ENCODE results near the gene CD4.

The CD4 gene

GRCh38 chr12:6747216-6747615, 42.1 kb upstream of the CD4 start:
- Histone ChIP-seq H3K27ac (ENCODE audit: poor library complexity, severe bottlenecking) (peak overlapping the region; percentile 73), H3K4me1 (ENCODE audit: insufficient read depth, poor library complexity, severe bottlenecking) (peaks cover 13% of the 10 kb centered on the region), H3K27me3 (ENCODE audit: insufficient read depth, poor library complexity, severe bottlenecking) (no peaks in the 10 kb centered on the region), H3K36me3 (ENCODE audit: low read depth) (peaks cover 52% of the 10 kb centered on the region), H3K4me3 (ENCODE audit: severe bottlenecking) (no peak overlapping the region), H3K9me3 (ENCODE audit: severe bottlenecking) (no peaks in the 10 kb centered on the region)
- TF ChIP-seq CTCF (IDR thresholded peaks at IDR 0.05; ENCODE audit: poor library complexity, severe bottlenecking) = no peak
- DNase-seq (ENCODE audit: low spot score) (no peak), ATAC-seq (ENCODE audit: low read depth) (no peak)

- no peak for TF ChIP-seq CTCF (IDR thresholded peaks at IDR 0.05; ENCODE audit: poor library complexity, severe bottlenecking)
- H3K36me3 ChIP-seq (ENCODE audit: low read depth) = peaks cover 52% of the 10 kb centered on the region
- no peaks in the 10 kb centered on the region for H3K27me3 ChIP-seq (ENCODE audit: insufficient read depth, poor library complexity, severe bottlenecking)
- no peaks in the 10 kb centered on the region for H3K9me3 ChIP-seq (ENCODE audit: severe bottlenecking)
- DNase-seq (ENCODE audit: low spot score) (no peak), ATAC-seq (ENCODE audit: low read depth) (no peak)
- H3K4me3 ChIP-seq (ENCODE audit: severe bottlenecking) = no peak overlapping the region
- H3K27ac ChIP-seq (ENCODE audit: poor library complexity, severe bottlenecking) = no peak overlapping the region
- peaks cover 10% of the 10 kb centered on the region for H3K4me1 ChIP-seq (ENCODE audit: insufficient read depth, poor library complexity, severe bottlenecking)
Observed at GRCh38 chr12:6748761-6749160, 40.6 kb upstream of the CD4 start.

GRCh38 chr12:6750506-6750905, 38.8 kb upstream of the CD4 start:
- DNase-seq (ENCODE audit: low spot score) (no peak), ATAC-seq (ENCODE audit: low read depth) (no peak)
- Histone ChIP-seq H3K9me3 (ENCODE audit: severe bottlenecking) (no peaks in the 10 kb centered on the region), H3K4me1 (ENCODE audit: insufficient read depth, poor library complexity, severe bottlenecking) (peaks cover 8% of the 10 kb centered on the region), H3K4me3 (ENCODE audit: severe bottlenecking) (no peak overlapping the region), H3K27me3 (ENCODE audit: insufficient read depth, poor library complexity, severe bottlenecking) (no peaks in the 10 kb centered on the region), H3K27ac (ENCODE audit: poor library complexity, severe bottlenecking) (no peak overlapping the region), H3K36me3 (ENCODE audit: low read depth) (peaks cover 52% of the 10 kb centered on the region)
- no peak for TF ChIP-seq CTCF (IDR thresholded peaks at IDR 0.05; ENCODE audit: poor library complexity, severe bottlenecking)

- no peak for DNase-seq (ENCODE audit: low spot score)
- Histone ChIP-seq H3K27ac (ENCODE audit: poor library complexity, severe bottlenecking) (peak overlapping the region; percentile 77), H3K27me3 (ENCODE audit: insufficient read depth, poor library complexity, severe bottlenecking) (no peaks in the 10 kb centered on the region), H3K4me3 (ENCODE audit: severe bottlenecking) (peak overlapping the region; percentile 86), H3K9me3 (ENCODE audit: severe bottlenecking) (no peaks in the 10 kb centered on the region), H3K4me1 (ENCODE audit: insufficient read depth, poor library complexity, severe bottlenecking) (no peaks in the 10 kb centered on the region), H3K36me3 (ENCODE audit: low read depth) (peaks cover 44% of the 10 kb centered on the region)
- no peak for ATAC-seq (ENCODE audit: low read depth)
- no peak for TF ChIP-seq CTCF (IDR thresholded peaks at IDR 0.05; ENCODE audit: poor library complexity, severe bottlenecking)
Observed at GRCh38 chr12:6751767-6752166, 37.6 kb upstream of the CD4 start.

DNA sequence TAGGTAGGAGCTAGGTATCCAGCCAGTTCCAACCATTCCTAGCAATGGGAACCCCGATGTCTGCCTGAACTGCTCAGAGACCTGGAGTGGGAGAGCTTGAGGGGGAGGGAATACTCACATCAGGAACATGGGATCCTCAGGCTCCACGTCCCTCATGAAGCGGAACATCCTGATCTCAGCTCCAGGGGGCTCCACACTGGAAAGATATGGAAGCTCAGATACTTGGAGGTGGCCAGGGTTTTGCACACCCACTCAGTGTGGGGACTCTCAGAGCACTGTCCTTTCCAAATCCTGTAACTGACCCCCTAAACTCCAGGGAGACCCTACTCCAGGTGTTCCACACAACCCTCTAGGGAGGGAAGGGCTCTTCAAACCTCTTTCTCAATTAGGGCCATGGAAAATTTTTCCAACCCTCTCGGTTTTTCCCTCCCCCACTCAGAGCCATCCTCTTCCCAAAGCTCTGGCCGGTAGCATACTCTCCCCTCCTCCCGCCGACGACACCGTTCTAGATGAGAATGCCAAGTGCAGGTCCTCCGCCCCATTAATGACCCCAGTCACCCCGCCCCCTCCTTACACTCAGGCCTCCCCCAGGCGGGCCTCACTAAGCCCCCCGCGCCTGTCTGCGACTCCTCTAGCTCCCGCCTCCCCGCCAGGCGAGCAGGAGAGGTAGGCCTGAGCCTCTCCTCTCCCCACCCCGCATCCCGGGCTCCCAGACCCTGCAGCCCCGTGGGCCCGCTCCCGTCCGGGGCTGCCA, 37.0 kb upstream of the CD4 start:
- ATAC-seq (ENCODE audit: low read depth) = peak; percentile 15; the same call in 2 of the 3 replicates
- TF ChIP-seq CTCF (IDR thresholded peaks at IDR 0.05; ENCODE audit: poor library complexity, severe bottlenecking) = peak; percentile 7
- H3K36me3 ChIP-seq (ENCODE audit: low read depth) = peaks cover 44% of the 10 kb centered on the region

More for the DNA sequence above, 37.0 kb upstream of the CD4 start:
- Histone ChIP-seq H3K9me3 (ENCODE audit: severe bottlenecking) (no peaks in the 10 kb centered on the region), H3K4me1 (ENCODE audit: insufficient read depth, poor library complexity, severe bottlenecking) (no peaks in the 10 kb centered on the region), H3K27ac (ENCODE audit: poor library complexity, severe bottlenecking) (peak overlapping the region; percentile 77), H3K27me3 (ENCODE audit: insufficient read depth, poor library complexity, severe bottlenecking) (no peaks in the 10 kb centered on the region), H3K4me3 (ENCODE audit: severe bottlenecking) (peak overlapping the region; percentile 86)
- DNase-seq (ENCODE audit: low spot score) = no peak
